Stimulated activated CD8-positive, alpha-beta memory T cell treated with anti-CD3 and anti-CD28 coated beads, Interleukin-12 subunit alpha, Interleukin-12 subunit beta, amount 100 ng/mL, for 4 hours (primary cell): Measurements from ENCODE around the gene PIGT.

Experiments
- DNase-seq: peaks from one replicate; pipeline ENCODE4 v3.0.0-alpha.2; 2020; ENCODE audit warnings: low read depth

The PIGT gene

GRCh38 chr20:45415822-45416637 lies at the start of gene PIGT:
TSS of gene PIGT (plus strand) at chr20:45416141. CDS start at chr20:45416157, 16 bp downstream.
- DNase-seq: peak; percentile 81

- no peak for DNase-seq
Observed at GRCh38 chr20:45366192-45366591, 49.7 kb upstream of the PIGT start.

GRCh38 chr20:45366631-45367030 lies 49.3 kb upstream of the PIGT start:
- no peak for DNase-seq

- no peak for DNase-seq
Observed at GRCh38 chr20:45367126-45367525, 48.8 kb upstream of the PIGT start.

GRCh38 chr20:45368221-45368980 lies 47.5 kb upstream of the PIGT start:
- no peak for DNase-seq

- no peak for DNase-seq
Observed at GRCh38 chr20:45370571-45371160, 45.3 kb upstream of the PIGT start.

GRCh38 chr20:45372241-45372640 lies 43.7 kb upstream of the PIGT start:
- no peak for DNase-seq

- DNase-seq: no peak
Observed at GRCh38 chr20:45372646-45373352, 43.1 kb upstream of the PIGT start.

GRCh38 chr20:45373353-45374100 lies 42.4 kb upstream of the PIGT start:
- DNase-seq: peak; percentile 79

- DNase-seq: no peak
Observed at GRCh38 chr20:45374101-45374467, 41.9 kb upstream of the PIGT start.

- DNase-seq: no peak
Observed at GRCh38 chr20:45374966-45375365, 41.0 kb upstream of the PIGT start.

- no peak for DNase-seq
Observed at GRCh38 chr20:45377269-45377668, 38.7 kb upstream of the PIGT start.

- no peak for DNase-seq
Observed at GRCh38 chr20:45378191-45378590, 37.8 kb upstream of the PIGT start, which contains the start of gene TP53TG5. TSS of gene TP53TG5 (minus strand) at chr20:45378325. CDS start at chr20:45378236, 89 bp downstream.

- DNase-seq: no peak
Observed at GRCh38 chr20:45387274-45387673, 28.7 kb upstream of the PIGT start.

GRCh38 chr20:45390931-45391330 lies 25.0 kb upstream of the PIGT start:
- DNase-seq: no peak

GRCh38 chr20:45391559-45391958 lies 24.4 kb upstream of the PIGT start:
- no peak for DNase-seq

GRCh38 chr20:45392733-45393132 lies 23.2 kb upstream of the PIGT start:
- no peak for DNase-seq

- DNase-seq: no peak
Observed at GRCh38 chr20:45394221-45395113, 21.5 kb upstream of the PIGT start.

- no peak for DNase-seq
Observed at GRCh38 chr20:45395114-45395415, 20.9 kb upstream of the PIGT start.

- no peak for DNase-seq
Observed at GRCh38 chr20:45399018-45399417, 16.9 kb upstream of the PIGT start.
